ENCODE data around the gene DPYD. TPM values are rescaled to one million over a fixed set of nuclear protein-coding genes. Genes with fewer than 3 reads are reported as not detected.

Gene DPYD
- total and polyA plus RNA-seq, 10 of the 15 experiments (the other 5 are each of a cell fraction or from before 2014, with no cell fraction given), result 5.7 to 23.8 (median 10.2) TPM

DNA sequence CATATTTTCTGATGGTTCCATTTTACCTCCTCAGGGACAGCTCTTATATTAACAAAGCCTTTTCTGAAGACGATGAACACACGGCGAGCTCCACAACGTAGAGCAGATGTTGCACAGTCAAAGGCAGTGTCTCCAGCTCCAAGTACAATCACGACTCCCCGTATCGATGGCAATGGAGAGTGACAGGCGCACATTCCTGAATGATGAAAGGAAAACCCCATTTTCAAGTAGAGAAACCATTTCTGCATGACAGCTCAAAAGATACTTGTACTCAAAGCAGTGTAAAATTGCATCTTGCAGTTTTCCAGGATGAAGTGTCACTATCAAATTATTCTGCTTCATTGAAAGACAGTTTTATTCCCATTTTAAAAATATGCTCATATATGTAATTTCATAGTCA lies 327.6 kb downstream of the DPYD start:
- H3K27me3 ChIP-seq (replicated peaks in 1 of 2; ENCODE audit: control insufficient read depth in 2 of 2, insufficient read depth in 2 of 2, low read length in 1 of 2), result no peaks in the 10 kb centered on the region
- ChIA-PET SMC1A (ENCODE audit: uncharacterized antibody, unreplicated experiment) (no interaction called here), CTCF (no interaction called here), RAD21 (ENCODE audit: unreplicated experiment) (no interaction called here), POLR2A (no interaction called here)
- no peaks in the 10 kb centered on the region for H3K9me3 ChIP-seq (replicated peaks; ENCODE audit: control insufficient read depth, insufficient read depth, low read length)
- in situ Hi-C loops (cut with MboI), result no loop called here
- no peak for DNase-seq (ENCODE audit: low read depth, low spot score)
- H3K27ac ChIP-seq (ENCODE audit: control insufficient read depth, insufficient read depth), result no peak overlapping the region
- no peaks in the 10 kb centered on the region for H4K20me1 ChIP-seq (ENCODE audit: control insufficient read depth, insufficient read depth)
- H3K79me2 ChIP-seq (ENCODE audit: control insufficient read depth, insufficient read depth, low read length), result no peaks in the 10 kb centered on the region
- no peaks in the 10 kb centered on the region for H3K36me3 ChIP-seq (ENCODE audit: control insufficient read depth in 2 of 2, insufficient read depth in 2 of 2, low read length in 1 of 2)
- no peak for FAIRE-seq
- no peak overlapping the region for H3K4me2 ChIP-seq (ENCODE audit: control insufficient read depth, insufficient read depth)
- 42% methylated on average over 8 of the region's 8 CpGs for WGBS (ENCODE audit: insufficient coverage, insufficient replicate concordance, low lambda C conversion rate, missing lambda C conversion rate)
- no peak overlapping the region for H3K4me3 ChIP-seq
- BruUV-seq (replicated peaks), result no TSS peak
- no peak for ATAC-seq
- H2AFZ ChIP-seq (ENCODE audit: control insufficient read depth, low read depth, low read length), result no peak overlapping the region
- intact Hi-C loops (cut with micrococcal nuclease; ENCODE audit: unreplicated experiment), result no loop called here
- no peak overlapping the region for H3K9ac ChIP-seq (ENCODE audit: control insufficient read depth, insufficient read depth, low read length)
- TF ChIP-seq DPF2 (IDR thresholded peaks at IDR 0.05) (no peak), CHD4 (IDR thresholded peaks at IDR 0.05) (no peak), SMC3 (IDR thresholded peaks at IDR 0.05; ENCODE audit: borderline replicate concordance, low read length) (no peak), TCF7 (IDR thresholded peaks at IDR 0.05; ENCODE audit: borderline replicate concordance) (no peak), SUPT20H (IDR thresholded peaks at IDR 0.05; ENCODE audit: borderline replicate concordance, control insufficient read depth, low read depth, low read length) (no peak), POLR2AphosphoS2 (IDR thresholded peaks at IDR 0.05; ENCODE audit: low read depth, low read length) (no peak), MYB (IDR thresholded peaks at IDR 0.05; ENCODE audit: borderline replicate concordance, low read depth, low read length) (no peak), FOS (IDR thresholded peaks at IDR 0.05; ENCODE audit: borderline replicate concordance, extremely low read depth, insufficient read length) (no peak), PAX5 (IDR thresholded peaks at IDR 0.05; ENCODE audit: borderline replicate concordance, low read depth, low read length) (no peak), TARDBP (IDR thresholded peaks at IDR 0.05; ENCODE audit: borderline replicate concordance) (no peak), SIN3A (IDR thresholded peaks at IDR 0.05; ENCODE audit: low read depth, low read length) (no peak)
- TF ChIP-seq, protein P1, sequence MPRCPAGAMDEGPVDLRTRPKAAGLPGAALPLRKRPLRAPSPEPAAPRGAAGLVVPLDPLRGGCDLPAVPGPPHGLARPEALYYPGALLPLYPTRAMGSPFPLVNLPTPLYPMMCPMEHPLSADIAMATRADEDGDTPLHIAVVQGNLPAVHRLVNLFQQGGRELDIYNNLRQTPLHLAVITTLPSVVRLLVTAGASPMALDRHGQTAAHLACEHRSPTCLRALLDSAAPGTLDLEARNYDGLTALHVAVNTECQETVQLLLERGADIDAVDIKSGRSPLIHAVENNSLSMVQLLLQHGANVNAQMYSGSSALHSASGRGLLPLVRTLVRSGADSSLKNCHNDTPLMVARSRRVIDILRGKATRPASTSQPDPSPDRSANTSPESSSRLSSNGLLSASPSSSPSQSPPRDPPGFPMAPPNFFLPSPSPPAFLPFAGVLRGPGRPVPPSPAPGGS (IDR thresholded peaks at IDR 0.05; ENCODE audit: borderline replicate concordance, insufficient read depth, low read depth, low read length, poor library complexity, severe bottlenecking), result no peak
- TF ChIP-seq, protein P2, sequence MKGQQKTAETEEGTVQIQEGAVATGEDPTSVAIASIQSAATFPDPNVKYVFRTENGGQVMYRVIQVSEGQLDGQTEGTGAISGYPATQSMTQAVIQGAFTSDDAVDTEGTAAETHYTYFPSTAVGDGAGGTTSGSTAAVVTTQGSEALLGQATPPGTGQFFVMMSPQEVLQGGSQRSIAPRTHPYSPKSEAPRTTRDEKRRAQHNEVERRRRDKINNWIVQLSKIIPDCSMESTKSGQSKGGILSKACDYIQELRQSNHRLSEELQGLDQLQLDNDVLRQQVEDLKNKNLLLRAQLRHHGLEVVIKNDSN (IDR thresholded peaks at IDR 0.05; ENCODE audit: borderline replicate concordance, extremely low read length, insufficient read depth, low read depth, low read length), result no peak
- TF ChIP-seq, protein P3, sequence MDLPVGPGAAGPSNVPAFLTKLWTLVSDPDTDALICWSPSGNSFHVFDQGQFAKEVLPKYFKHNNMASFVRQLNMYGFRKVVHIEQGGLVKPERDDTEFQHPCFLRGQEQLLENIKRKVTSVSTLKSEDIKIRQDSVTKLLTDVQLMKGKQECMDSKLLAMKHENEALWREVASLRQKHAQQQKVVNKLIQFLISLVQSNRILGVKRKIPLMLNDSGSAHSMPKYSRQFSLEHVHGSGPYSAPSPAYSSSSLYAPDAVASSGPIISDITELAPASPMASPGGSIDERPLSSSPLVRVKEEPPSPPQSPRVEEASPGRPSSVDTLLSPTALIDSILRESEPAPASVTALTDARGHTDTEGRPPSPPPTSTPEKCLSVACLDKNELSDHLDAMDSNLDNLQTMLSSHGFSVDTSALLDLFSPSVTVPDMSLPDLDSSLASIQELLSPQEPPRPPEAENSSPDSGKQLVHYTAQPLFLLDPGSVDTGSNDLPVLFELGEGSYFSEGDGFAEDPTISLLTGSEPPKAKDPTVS (IDR thresholded peaks at IDR 0.05; ENCODE audit: low read depth, low read length), result no peak
- TF ChIP-seq, protein P4, sequence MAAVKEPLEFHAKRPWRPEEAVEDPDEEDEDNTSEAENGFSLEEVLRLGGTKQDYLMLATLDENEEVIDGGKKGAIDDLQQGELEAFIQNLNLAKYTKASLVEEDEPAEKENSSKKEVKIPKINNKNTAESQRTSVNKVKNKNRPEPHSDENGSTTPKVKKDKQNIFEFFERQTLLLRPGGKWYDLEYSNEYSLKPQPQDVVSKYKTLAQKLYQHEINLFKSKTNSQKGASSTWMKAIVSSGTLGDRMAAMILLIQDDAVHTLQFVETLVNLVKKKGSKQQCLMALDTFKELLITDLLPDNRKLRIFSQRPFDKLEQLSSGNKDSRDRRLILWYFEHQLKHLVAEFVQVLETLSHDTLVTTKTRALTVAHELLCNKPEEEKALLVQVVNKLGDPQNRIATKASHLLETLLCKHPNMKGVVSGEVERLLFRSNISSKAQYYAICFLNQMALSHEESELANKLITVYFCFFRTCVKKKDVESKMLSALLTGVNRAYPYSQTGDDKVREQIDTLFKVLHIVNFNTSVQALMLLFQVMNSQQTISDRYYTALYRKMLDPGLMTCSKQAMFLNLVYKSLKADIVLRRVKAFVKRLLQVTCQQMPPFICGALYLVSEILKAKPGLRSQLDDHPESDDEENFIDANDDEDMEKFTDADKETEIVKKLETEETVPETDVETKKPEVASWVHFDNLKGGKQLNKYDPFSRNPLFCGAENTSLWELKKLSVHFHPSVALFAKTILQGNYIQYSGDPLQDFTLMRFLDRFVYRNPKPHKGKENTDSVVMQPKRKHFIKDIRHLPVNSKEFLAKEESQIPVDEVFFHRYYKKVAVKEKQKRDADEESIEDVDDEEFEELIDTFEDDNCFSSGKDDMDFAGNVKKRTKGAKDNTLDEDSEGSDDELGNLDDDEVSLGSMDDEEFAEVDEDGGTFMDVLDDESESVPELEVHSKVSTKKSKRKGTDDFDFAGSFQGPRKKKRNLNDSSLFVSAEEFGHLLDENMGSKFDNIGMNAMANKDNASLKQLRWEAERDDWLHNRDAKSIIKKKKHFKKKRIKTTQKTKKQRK (IDR thresholded peaks at IDR 0.05; ENCODE audit: low read depth, low read length), result no peak
- TF ChIP-seq, protein P5, sequence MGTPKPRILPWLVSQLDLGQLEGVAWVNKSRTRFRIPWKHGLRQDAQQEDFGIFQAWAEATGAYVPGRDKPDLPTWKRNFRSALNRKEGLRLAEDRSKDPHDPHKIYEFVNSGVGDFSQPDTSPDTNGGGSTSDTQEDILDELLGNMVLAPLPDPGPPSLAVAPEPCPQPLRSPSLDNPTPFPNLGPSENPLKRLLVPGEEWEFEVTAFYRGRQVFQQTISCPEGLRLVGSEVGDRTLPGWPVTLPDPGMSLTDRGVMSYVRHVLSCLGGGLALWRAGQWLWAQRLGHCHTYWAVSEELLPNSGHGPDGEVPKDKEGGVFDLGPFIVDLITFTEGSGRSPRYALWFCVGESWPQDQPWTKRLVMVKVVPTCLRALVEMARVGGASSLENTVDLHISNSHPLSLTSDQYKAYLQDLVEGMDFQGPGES (IDR thresholded peaks at IDR 0.05), result no peak
- H3K4me1 ChIP-seq (ENCODE audit: control insufficient read depth, insufficient read depth, low read length), result no peaks in the 10 kb centered on the region

Data from GM12878 (cell line).